GM18867 (cell line): ENCODE measurements around the gene SIVA1.
"Not testable (repeated sequence)": the region's sequence is repeated elsewhere in the genome, so short reads cannot be mapped to it uniquely, and the experiment has no call there.

ENCODE experiments used
- ATAC-seq: cut with Tn5 transposase; IDR thresholded peaks from one replicate; pipeline ENCODE4 v1.9.1; 2021; ENCODE audit warnings: mild to moderate bottlenecking, moderate library complexity; ENCODE audit not compliant: unreplicated experiment

SIVA1 gene

DNA sequence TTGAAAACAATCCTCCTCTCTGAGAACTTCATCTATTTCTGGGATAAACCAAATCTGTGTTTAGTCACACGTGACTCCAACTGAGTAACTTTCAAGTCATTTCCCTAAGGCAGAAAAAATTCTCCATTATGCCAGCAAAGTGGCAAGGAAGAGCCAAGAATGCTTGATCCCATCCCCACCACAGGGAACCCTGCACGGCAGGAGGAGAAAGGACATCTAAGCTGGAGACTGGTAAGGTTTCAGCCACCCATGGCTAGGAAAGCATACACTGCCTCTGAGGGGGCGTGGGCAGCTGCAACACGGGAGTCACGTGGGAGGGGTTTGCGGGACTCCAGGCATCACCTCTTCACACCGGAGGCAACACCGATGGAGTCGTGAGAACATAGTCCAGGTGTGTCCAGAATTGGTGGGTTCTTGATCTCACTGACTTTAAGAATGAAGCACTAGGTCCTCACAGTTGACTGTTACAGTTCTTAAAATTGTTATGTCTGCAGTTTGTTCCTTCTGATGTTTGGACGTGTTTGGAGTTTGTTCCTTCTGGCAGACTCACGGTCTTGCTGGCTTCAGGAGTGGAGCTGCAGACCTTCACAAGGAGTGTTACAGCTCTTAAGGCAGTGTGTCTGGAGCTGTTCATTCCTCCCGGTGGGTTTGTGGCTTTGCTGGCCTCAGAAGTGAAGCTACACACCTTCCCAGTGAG is 2.7 kb upstream of the SIVA1 start:
- ATAC-seq, result no peak

DNA sequence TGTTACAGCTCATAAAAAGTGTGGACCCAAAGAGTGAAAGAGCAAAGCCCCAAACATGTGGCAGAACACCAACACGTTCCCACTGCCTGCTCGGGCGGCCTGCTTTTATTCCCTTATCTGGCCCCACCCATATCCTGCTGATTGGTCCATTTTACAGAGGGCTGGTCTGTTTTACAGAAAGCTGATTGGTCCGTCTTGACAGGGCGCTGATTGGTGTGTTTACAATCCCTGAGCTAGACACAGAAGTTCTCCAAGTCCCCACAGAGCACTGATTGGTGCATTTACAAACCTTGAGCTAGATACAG is 2.2 kb upstream of the SIVA1 start:
- not testable (repeated sequence) for ATAC-seq

DNA sequence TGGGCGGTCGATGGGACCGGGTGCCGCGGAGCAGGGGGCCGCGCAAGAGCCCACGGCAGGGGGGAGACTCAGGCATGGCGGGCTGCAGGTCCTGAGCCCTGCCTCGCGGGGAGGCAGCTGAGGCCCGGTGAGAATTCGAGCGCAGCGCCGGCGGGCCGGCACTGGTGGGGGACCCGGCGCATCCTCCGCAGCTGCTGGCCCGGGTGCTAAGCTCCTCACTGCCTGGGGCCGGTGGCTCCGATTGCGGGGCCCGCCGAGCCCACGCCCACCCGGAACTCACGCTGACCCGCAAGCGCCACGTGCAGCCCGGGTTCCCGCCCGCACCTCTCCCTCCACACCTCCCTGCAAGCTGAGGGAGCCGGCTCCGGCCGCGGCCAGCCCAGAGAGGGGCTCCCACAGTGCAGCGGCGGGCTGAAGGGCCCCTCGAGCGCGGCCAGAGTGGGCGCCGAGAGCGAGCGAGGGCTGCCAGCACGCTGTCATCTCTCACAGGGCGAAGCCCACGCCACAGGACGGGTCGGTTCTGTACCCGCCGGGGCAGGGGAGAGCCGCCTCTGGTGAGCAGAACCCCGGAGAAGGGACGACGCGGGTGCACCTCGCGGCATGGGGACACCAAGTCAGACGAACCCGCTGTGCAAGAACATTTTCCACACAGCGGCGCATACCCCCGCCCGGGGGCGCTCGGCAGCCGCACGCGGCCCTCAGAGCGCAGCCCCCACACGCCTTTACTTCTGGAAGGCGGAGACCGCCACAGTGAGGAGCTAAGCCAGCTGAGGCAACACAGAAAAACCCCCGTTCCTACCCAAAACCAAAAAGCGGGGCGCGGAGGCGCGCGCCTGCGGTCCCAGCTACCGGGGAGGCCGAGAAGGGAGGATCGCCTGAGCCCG is 1.2 kb upstream of the SIVA1 start:
- no peak for ATAC-seq

DNA sequence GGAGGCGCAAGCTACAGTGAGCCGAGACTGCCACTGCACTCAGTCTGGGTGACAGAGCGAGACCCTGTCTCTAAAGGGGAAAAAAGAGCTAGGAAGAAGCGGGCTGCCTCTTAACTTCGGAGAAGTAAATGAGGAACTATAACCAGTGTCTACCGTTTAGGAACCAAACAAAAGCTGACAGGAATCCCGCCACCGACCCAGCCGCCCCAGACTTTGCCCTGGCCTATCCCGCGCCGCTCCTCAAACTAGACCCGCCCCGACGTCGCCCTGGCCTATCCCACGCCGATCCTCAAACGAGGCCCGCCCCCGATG is 568 bp upstream of the SIVA1 start:
- no peak for ATAC-seq

DNA sequence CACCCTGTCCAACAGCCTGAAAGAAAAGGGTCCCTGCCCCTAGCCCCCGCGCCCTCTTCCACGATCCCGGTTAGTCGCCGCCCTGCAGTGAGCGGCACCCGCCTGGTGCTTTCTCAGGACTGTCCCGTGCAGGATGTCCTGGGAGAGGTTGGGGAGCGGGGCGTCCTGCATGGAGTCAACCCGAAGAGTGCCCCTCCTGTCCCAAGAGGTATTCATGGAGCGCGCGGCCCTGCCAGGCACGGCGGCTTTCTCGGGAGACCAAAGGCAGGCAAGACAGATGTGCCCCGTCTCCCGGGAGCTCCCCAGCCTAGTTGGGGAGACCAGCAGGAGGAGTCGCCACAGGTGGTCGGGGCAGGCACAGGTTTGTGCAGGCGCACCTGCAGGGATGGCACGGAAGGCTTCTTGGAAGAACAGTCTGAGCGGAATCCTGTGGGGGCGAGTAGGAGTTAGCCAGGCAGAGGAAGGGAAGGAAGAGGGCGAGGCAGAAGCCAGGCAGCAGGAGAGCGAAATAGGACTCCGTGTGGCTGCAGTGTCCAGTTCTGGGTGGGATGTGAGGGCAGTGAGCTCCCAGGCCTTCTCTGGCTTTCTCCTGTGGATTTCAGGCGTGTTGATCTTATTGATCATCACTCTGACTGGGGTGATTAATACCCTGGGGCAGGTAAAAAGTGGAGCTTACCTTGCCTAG is 723 bp downstream of the SIVA1 start:
- no peak for ATAC-seq

DNA sequence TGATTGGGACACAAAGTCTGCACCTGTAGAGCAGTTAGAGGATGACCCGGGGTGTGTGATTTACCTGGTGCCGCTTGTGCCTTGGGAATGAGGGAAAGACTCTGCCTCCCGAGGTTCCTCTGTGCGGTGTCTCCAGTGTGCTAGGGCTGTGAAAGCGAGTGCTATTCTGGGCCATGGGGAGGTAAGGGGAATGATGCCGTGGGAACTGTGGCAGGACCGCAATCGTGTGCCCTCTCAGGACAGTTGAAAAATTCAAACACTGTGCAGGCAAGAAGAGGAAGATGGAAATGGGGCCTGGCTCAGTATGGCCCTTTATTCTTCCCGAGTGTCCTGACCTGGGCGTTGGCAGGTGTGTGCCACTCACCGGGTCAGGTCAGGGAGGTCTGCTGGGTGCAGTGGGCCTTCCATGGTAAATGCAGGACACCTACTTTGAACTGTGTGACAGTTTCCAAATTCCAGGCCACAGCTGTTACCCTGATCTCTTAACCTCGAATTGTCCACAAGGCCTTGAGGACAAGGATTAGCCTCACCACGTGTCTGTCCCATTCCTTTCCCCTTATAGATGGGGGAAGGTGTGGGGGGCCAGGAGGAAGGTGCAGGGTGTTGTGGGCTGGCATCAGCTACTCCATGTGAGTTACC is 1.4 kb downstream of the SIVA1 start:
- ATAC-seq, result no peak

DNA sequence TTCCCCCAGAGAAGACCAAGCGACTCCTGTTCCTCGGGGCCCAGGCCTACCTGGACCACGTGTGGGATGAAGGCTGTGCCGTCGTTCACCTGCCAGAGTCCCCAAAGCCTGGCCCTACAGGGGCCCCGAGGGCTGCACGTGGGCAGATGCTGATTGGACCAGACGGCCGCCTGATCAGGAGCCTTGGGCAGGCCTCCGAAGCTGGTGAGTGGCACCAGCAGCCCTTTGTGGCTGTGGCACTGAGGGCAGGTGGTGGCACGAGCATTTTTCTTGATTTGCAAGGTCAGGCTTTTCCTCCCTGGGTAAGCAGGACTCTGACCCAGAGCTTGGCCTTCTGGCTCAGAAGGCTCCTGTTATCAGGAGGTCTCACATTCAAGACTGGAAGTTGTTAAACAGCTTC is 2.7 kb downstream of the SIVA1 start:
- ATAC-seq, result no peak

DNA sequence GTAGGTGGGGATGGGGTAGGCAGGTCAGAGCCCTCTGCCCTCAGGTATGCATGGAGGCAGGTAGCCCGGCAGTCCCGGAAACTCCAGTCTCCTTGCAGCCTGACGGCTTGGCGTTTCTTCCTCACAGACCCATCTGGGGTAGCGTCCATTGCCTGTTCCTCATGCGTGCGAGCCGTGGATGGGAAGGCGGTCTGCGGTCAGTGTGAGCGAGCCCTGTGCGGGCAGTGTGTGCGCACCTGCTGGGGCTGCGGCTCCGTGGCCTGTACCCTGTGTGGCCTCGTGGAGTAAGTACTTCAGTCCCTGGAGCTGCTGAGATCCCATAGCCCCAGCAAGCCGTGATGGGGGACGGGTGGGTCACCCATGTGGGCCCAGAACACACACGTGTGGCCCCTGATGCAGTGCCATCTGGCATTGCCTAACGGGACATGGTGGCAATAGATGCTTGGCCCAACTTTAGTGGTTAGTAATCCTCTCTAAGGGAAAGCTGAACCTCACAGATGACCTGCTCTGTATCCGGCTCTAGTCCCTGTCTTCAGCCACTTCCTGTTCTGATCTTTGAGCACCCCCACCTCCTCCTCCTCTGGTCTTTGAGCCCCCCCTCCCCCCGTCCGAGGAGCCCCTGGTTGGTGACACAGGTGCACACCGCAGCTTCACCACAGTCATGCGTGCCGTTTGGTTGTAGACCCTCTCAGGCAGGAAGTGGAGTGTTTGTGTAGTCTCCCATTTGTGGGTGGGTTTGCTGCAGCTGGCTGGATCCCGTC is 3.7 kb downstream of the SIVA1 start:
- no peak for ATAC-seq

DNA sequence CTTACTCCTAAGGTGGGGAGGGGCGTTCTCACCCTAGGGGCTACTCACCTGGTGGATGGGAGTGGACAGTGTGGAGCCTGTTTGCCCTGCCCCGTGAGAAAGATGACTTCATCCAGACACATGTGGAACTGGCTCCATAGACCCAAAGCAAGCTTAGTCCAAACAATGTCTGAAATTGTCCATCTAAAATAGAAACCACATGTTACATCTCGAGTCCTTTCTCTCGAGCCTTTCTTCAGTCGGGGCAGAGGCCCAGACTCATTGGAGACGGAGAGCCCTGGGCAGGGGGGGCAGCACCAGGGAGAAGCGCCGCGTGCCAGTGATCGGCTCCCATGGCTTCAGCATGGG is 4.3 kb downstream of the SIVA1 start:
- ATAC-seq, result no peak

DNA sequence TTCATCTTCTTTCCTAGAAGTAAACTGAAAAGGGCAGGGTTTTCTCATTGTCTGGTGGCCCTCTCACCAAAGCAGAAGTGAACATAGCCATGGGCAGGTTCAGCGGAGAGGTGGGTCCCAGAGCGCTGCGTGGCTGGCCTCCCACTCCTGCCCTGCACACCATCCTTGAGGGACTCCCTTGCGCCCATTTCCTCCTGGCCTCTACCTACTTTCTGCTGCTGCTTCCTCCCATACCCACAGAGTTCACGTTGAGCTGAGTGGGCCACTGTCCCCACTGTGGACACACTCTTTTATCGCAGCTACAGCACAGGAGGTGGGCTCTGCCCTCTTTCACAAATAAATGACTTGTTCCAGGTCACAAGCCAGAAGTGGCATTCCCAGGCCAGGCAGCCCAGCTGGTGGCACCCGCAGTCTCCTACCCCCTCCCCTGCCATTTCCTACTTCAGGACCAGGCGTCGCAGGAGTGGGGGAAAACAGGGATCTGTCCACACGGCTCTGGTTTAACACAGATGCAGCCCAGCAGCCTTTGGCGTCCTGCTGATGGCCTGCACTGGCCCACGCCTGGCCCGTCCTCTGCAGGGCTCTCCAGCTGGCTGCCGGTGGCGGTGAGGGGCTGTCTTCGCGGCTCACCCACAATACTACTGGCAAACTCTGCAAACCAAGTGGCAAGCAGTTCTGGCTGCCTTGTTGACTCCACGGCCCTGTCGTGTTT is 4.9 kb downstream of the SIVA1 start:
- no peak for ATAC-seq

DNA sequence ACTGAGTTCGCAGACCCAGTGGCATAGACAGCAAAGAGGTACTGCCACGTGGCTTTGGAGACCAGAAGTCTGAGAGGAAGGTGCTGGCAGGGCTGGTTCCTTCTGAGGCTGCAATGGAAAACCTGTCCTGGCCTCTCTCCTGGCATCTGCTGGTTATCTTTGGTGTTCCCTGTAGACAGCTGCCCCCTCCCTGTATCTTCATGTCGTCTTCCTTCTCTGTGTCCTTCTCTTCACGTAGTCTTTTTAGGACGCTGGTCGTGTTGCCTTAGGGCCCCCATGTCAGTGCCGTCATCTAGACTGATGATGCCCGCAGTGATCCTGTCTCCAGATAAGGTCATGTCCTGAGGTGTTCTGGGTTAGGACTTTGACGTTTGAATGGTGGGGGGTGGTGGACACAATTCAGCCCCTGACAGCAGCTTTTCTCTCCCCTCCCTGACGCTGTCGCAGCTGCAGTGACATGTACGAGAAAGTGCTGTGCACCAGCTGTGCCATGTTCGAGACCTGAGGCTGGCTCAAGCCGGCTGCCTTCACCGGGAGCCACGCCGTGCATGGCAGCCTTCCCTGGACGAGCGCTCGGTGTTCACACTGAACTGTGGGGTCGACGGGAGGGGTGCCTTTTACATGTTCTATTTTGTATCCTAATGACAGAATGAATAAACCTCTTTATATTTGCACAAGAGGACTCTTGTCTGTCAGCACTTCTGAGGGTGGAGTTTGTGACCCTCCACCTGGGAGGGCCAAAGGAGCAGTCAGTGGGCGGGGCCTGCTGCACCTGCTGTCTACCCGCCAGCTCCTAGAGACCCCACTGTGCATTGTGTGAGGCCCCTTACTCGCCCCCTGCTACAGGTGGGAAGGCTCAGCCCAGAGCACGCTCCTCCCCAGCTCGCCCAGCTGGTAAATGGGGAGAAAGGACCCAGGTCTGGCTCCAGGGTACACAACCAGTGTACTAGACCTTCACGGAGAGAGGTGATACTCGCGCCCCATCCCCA is 6.3 kb downstream of the SIVA1 start:
- ATAC-seq, result no peak

DNA sequence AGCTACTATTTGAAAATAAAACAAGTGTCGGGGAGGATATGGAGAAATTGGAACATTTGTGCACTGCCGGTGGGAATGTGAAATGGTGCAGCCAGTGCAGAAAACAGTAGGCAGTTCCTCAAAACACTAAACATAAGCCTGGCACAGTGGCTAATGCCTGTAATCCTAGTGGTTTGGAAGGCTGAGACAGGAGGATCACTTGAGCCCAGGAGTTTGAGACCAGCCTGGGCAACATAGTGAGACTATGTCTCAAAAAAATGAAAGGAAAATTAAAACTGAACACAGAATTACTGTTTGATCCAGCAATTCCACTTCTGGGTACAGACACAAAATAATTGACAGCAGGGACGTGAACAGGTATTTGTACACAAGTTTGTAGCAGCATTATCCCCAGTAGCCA is 12.6 kb downstream of the SIVA1 start:
- ATAC-seq, result no peak

DNA sequence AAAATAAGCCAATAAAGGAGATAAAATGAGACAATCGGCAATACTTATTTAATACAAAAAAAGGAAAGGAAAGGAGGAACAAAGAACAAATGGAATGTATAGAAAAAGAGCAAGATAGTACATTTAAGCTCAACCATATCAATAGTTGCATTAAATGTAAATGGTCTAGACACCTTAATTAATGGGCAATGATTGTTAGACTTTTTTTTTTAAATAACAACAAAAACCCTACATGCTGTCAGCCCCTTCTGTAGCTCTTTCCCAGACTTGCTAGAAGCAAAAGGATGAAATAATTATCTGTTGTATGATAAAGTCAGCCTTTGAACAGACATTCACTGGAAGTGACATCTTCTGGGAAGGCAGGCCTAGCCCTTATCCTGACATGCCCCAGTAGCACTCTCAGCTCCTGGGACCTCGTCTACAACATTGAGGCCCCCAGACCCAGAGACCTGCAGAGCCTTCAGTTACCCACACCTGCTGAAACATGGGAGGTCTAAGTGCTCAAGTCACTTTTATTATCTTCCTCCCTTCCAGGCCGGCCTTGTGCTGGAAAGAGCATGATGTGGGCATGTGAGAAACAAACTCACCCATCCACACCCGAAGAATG is 13.4 kb downstream of the SIVA1 start:
- ATAC-seq, result no peak

DNA sequence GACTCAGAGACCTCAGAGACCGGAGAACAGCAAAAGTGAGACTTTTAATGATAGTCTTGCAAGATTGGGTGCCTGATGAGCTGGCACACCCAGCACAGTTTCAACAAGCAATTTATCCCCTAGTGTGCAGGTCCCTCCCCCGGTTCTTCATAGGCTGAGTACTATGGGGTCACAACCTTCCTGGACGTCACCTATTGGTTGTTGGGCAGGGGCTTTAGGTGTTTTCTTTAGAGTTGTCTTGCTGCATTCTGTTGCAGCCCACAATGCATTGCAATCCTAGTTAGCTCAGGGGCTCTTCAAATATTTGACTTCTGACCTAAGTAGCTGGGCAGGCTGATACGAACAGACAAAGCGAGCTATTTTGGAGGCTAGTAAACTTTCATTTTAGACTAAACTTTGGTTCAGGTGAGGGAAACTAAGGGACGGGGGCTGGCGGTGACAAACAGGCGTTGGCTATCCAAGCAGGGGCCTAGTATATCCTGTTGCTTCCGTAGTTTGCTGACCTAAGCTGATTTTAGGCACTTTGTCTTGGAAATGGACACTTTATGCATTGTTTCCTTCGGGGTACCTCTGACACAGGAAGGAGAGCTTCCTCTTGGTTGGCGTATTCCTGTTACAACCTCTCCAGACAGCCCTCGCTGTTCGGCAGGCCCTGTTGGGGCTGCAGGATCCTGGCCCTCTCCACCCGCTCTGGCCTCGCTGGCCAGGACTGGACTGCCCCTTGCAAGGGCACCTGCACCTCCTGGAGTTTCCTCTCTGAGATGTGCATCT is 14.1 kb downstream of the SIVA1 start:
- ATAC-seq, result no peak

DNA sequence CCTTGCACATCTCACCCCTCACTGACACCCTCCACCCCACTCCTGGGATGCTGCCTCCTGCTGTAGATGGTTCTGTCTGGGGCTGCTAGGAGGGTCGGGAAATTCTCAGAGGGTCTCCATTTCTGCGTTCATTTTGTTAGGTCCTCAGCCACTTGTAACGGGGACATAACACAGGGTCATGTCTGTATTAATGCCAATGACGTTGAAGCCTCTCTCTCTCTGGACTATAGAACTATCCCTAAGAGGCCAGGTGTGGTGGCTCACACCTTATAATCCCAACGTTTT is 14.6 kb downstream of the SIVA1 start:
- no peak for ATAC-seq

DNA sequence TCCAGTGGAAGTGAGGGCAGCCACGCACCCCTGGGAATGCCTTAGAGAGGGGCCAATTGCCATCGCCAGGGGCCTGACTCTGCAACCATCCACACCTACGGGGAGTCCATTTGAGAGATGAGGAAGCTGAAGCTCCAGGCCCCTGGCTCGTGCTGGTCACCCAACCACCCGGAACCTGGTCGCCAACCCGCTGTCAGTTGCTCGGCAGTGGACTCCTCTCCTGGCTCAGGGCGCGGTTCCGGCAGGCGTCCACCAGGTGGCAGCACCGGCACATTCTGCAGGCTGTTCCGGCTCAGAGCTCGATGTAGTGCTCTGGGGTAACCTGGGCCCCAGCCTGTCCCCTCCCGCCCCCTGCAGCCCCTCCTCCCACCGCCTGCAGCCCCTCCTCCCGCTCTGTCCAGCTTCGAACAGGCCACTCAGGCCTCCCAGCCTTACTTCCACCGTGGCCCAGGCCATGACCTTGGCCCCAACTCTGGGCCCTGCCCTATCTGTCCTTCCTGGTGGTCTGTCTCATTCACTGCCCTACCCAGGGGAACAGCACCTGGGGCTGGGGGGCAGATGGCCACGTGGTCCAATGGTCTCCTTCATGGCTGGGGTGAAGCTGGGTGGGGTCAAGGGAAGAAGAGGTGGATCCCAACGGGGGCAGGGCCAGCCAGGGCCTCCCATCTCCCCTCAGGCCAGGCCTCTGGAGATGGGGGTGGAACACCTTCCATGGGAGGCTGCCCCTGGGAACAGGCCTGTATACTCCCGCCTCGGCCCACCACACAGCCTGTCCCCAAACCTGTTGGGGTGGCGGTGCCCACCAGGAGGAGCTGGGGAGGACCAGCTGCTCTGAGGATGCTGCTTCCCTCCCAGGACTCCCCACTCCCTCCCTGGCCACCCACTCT is 15.7 kb downstream of the SIVA1 start:
- ATAC-seq, result peak; percentile 71

DNA sequence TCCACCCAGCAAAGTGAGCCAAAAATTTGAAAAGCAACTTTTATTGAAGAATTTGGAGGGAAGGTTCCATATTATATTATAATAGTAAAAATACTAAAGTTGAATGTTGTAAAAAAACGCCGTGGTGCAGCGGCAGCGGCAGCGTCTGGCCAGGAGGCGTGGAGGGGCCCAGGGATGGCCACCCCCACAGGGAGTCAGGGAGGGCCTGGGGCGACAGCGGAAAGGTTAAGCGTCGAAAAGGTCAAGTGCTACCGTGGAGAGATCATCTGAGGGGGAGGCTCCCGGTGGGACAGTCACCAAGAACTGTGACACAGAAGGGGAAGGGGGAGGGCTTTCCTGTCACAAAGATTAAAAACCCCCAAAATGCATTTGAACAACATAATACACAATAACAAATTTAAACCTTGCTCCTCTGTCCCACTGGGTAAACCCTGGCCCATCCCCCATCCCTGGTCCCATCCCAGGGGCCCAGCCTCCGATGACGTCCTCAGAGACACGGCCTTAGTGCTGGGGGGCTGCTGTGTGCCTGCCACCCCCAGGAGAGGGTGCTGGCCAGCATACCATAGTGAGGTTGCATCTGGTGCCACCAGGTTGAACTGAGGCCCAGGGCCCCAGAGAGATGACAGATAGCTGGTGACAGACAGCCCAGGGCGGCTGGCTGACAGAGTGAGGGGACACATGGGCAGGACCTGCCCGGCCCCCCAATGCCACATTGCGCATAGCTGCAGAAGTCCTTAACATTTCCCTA is 16.6 kb downstream of the SIVA1 start:
- ATAC-seq, result no peak
